ENCODE measurements around the gene AVPR1B.

- TF ChIP-seq TFCP2L1 (CRISPR knock-in tag; IDR thresholded peaks at IDR 0.05) = no peak
- no peak for TF ChIP-seq POLR2A (IDR thresholded peaks at IDR 0.05; ENCODE audit: low read length)
- TF ChIP-seq JUN (IDR thresholded peaks at IDR 0.05) = no peak
- TF ChIP-seq HEYL (CRISPR knock-in tag; IDR thresholded peaks at IDR 0.05) = no peak
- TF ChIP-seq, protein P1, sequence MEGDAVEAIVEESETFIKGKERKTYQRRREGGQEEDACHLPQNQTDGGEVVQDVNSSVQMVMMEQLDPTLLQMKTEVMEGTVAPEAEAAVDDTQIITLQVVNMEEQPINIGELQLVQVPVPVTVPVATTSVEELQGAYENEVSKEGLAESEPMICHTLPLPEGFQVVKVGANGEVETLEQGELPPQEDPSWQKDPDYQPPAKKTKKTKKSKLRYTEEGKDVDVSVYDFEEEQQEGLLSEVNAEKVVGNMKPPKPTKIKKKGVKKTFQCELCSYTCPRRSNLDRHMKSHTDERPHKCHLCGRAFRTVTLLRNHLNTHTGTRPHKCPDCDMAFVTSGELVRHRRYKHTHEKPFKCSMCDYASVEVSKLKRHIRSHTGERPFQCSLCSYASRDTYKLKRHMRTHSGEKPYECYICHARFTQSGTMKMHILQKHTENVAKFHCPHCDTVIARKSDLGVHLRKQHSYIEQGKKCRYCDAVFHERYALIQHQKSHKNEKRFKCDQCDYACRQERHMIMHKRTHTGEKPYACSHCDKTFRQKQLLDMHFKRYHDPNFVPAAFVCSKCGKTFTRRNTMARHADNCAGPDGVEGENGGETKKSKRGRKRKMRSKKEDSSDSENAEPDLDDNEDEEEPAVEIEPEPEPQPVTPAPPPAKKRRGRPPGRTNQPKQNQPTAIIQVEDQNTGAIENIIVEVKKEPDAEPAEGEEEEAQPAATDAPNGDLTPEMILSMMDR (IDR thresholded peaks at IDR 0.05) = no peak
- TF ChIP-seq PBX3 (IDR thresholded peaks at IDR 0.05) = no peak
- TF ChIP-seq CHD2 (IDR thresholded peaks at IDR 0.05; ENCODE audit: low read length, partially characterized antibody) = no peak
- TF ChIP-seq EP300 (IDR thresholded peaks at IDR 0.05) = no peak
Measured at GRCh38 chr1:206097381-206097780, 19.8 kb downstream of the AVPR1B start.
